Endometrial microvascular endothelial cells (primary cell): ENCODE measurements around the gene HTT. TPM values are rescaled to one million over a fixed set of nuclear protein-coding genes. Genes with fewer than 3 reads are reported as not detected.

Experiments used
- in situ Hi-C: cut with HindIII; loops from 2 replicates; pipeline ENCODE4 v1.10.0; 2017; ENCODE audit warnings: low sequenced_read_pairs, low pct_unique_long_range_greater_than_20kb; ENCODE audit errors: inconsistent ontology term
- total RNA-seq: library from RNA; depleted of rRNA; stranded (reverse); fragments of >200 nt; gene quantifications from one replicate; pipeline ENCODE4 v1.2.3, GENCODE V29; 2015; ENCODE audit errors: inconsistent ontology term

The HTT gene
- total RNA-seq, 1 donor from 2014 or later: 36.3 TPM

- in situ Hi-C loops: no loop called here
Observed at GRCh38 chr4:3250438-3250955, 176.0 kb downstream of the HTT start.

GRCh38 chr4:3250956-3251690, 176.6 kb downstream of the HTT start:
- in situ Hi-C loops: no loop called here

GRCh38 chr4:3251691-3252479, 177.4 kb downstream of the HTT start:
- in situ Hi-C loops: no loop called here

- in situ Hi-C loops: no loop called here
Observed at GRCh38 chr4:3252480-3252828, 178.0 kb downstream of the HTT start.

GRCh38 chr4:3252831-3253641, 178.6 kb downstream of the HTT start:
- in situ Hi-C loops: no loop called here

GRCh38 chr4:3253808-3254207, 179.3 kb downstream of the HTT start:
- in situ Hi-C loops: no loop called here

- in situ Hi-C loops: no loop called here
Observed at GRCh38 chr4:3254302-3255131, 180.0 kb downstream of the HTT start.

GRCh38 chr4:3255611-3256186, 181.2 kb downstream of the HTT start:
- in situ Hi-C loops: no loop called here

- in situ Hi-C loops: no loop called here
Observed at GRCh38 chr4:3256230-3257102, 182.0 kb downstream of the HTT start.

GRCh38 chr4:3257103-3257555, 182.6 kb downstream of the HTT start:
- in situ Hi-C loops: no loop called here

- in situ Hi-C loops: no loop called here
Observed at GRCh38 chr4:3257556-3258482, 183.3 kb downstream of the HTT start.

- in situ Hi-C loops: no loop called here
Observed at GRCh38 chr4:3261411-3262207, 187.1 kb downstream of the HTT start.

- in situ Hi-C loops: no loop called here
Observed at GRCh38 chr4:3262208-3263052, 187.9 kb downstream of the HTT start.

GRCh38 chr4:3263053-3263875, 188.8 kb downstream of the HTT start:
- in situ Hi-C loops: no loop called here
